NCI-H510A treated with DMSO at 0.1 percent for 48 hours (cell line): ENCODE results near the gene LRRC72.
A peak's percentile ranks its signal among the peaks of the same experiment; 100 is the strongest.
"Not testable (repeated sequence)": the region's sequence is repeated elsewhere in the genome, so short reads cannot be mapped to it uniquely, and the experiment has no call there.

Experiments used
- DNase-seq: peaks from one replicate; lab custom pipeline; 2025; lab: John Stamatoyannopoulos, UW

LRRC72 gene

GRCh38 chr7:16581286-16581685 lies 54.7 kb downstream of the LRRC72 start:
- DNase-seq = no peak

GRCh38 chr7:16583834-16584233 lies 57.2 kb downstream of the LRRC72 start:
- DNase-seq = no peak

- no peak for DNase-seq
Measured at GRCh38 chr7:16585540-16585939, 58.9 kb downstream of the LRRC72 start.

- no peak for DNase-seq
Measured at GRCh38 chr7:16586081-16586874, 59.7 kb downstream of the LRRC72 start.

GRCh38 chr7:16587129-16587528 lies 60.5 kb downstream of the LRRC72 start:
- no peak for DNase-seq

GRCh38 chr7:16587790-16588189 lies 61.2 kb downstream of the LRRC72 start:
- peak; percentile 18 for DNase-seq

DNA sequence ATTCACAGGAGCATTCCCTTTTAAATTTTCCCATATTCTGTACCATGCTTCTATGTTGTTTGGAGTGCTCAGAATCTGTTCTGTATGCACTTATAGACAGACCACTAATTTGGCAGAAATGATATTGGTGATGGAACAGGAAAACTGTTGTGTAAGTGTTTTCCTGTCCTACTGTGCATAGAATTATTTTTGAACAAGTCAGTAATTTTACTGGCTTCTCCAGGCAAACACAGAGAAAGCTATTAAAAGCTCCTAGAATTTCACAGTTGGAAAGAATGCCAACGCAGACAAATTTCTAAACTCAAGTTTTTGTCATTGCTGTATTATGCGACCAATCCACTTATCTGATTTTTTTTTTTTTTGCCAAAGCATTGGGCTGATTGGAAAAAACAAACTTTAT lies 63.3 kb downstream of the LRRC72 start:
- no peak for DNase-seq

DNA sequence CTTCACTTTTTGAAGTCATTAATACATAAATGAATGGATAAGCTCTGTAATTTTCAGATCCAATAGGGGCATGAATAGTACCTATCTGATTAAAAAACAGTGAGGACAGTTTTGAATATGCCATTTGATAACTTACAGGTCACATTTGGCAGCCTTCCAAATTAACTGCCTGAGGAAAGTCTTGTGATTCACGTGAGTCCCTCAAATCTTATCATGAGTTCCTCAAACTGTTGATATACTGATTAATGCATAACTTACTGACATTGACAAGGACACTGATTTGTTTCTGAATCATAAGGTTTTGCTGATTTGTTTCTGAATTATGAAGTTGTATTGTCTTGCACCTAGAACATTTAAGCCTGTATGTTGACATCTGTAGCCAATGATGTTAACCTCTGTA lies 63.8 kb downstream of the LRRC72 start:
- DNase-seq = peak; percentile 9

GRCh38 chr7:16592395-16592794 lies 65.8 kb downstream of the LRRC72 start:
- no peak for DNase-seq

DNA sequence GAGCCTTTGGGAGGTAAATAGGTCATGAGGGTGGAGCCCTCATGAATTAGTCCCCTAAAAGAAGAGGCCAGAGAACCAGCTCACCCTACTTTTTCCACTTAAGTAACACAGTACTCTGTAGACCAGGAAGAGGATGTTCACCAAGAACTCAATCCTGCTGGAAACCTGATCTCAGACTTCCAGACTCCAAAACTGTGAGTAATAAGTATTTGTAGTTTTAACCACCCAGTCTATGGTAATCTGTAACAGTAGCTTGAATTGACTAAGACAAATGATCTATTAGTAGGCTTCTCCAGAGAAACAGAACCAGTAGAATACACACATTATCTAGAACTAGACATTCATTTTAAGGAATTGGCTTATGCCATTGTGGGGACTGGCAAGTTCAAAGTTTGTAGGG lies 67.4 kb downstream of the LRRC72 start:
- DNase-seq = no peak

DNA sequence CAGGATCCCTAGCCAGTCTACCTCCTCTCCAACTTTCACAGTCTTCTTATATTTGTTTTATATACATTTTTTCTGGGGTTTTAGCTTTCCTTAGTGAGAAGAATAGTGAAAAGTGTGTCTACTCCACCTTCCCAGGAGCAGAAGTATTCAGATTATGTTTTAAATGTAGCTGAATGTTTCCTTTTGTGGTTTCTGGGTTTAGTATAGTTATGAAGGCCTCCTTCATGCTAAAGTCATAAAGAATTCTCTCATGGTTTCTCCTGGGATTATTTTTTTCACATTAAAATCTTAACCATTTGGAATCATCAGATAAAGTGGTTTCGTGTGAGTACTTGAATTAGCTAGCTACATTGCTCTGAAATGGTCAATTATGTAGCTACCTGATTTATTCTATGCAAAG lies 68.1 kb downstream of the LRRC72 start:
- no peak for DNase-seq

DNA sequence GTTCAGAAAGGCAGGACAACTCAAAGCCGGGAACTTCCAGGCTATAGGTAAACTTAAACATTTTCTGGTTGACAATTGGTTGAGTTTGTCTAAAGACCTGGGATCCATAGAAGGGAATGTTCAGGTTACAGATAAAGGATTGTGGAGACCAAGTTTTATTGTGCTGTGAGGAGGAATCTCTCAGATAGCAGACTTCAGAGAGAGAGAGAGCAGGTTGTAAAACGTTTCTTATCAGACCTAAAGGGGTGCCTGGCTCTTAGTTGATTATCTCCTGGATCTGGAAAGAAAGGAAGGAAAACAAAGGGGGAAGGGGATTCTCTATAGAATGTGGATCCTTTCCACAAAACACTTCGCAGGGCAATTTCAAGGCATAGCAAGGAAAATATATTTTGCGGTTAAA lies 69.0 kb downstream of the LRRC72 start:
- not testable (repeated sequence) for DNase-seq

GRCh38 chr7:16598015-16598414 lies 71.4 kb downstream of the LRRC72 start:
- DNase-seq = no peak

GRCh38 chr7:16599860-16600259 lies 73.2 kb downstream of the LRRC72 start:
- no peak for DNase-seq

GRCh38 chr7:16603633-16604032 lies 77.0 kb downstream of the LRRC72 start:
- no peak for DNase-seq

- DNase-seq = no peak
Measured at GRCh38 chr7:16604054-16604453, 77.4 kb downstream of the LRRC72 start.

DNA sequence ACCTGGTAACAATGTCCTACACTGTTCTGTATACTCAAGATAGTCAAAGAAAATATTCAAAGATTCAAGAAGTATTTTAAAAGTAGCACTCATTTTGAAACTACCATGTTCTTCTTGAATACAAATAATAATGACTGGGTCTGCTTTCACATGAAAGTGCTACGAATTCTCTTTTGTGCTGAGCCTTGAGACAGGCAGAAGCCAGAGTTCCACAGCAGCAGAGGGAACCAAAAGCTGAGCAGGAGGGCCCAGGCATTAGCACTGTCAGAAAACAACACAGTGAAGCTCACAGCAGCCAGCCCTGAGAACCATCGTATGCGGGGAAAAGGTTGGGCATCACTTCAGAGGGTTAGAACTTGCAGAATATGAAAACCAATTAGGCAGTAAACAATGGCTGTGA lies 80.1 kb downstream of the LRRC72 start:
- DNase-seq = no peak

- DNase-seq = no peak
Measured at GRCh38 chr7:16609842-16610450, 83.3 kb downstream of the LRRC72 start.

- DNase-seq = no peak
Measured at GRCh38 chr7:16611711-16612110, 85.1 kb downstream of the LRRC72 start.

- no peak for DNase-seq
Measured at GRCh38 chr7:16615228-16615627, 88.6 kb downstream of the LRRC72 start.

GRCh38 chr7:16616122-16616521 lies 89.5 kb downstream of the LRRC72 start:
- no peak for DNase-seq

- no peak for DNase-seq
Measured at GRCh38 chr7:16616542-16616941, 89.9 kb downstream of the LRRC72 start.

DNA sequence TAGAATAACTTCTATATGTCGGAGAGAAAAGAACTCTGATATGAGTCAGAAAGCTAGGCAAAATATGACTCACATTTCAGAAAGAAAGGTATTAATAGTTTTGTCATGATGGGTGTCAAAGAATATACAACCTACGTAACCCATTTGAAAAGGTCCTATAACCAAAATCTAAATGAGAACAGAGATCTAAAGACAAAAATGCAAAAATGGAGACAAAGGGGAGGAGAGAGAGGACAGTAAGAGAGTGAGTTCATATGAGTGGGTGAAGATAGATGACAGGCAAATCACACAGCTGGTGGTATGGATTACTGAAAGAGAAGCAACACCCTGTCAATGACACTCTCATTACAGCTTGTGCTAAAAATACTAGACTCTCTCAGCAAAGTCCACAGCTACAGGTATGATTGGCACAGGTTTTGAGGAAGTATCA lies 93.4 kb downstream of the LRRC72 start:
- no peak for DNase-seq

GRCh38 chr7:16626388-16626787 lies 99.8 kb downstream of the LRRC72 start:
- no peak for DNase-seq
